SK-N-SH (cell line): ENCODE measurements around the gene GDPD4. TPM values are rescaled to one million over a fixed set of nuclear protein-coding genes. Genes with fewer than 3 reads are reported as not detected.

Source experiments
- CTCF ChIA-PET: fragments of 300-600, 350-600 bp; formaldehyde crosslinking; extraction: SDS; loops from one replicate; lab custom pipeline; 2021; lab: Yijun Ruan, JAX
- POLR2A ChIA-PET: fragments of 350-600 bp; sonication (Branson Sonifier 250); formaldehyde crosslinking; extraction: SDS; loops from one replicate; lab custom pipeline; 2020; ENCODE audit warnings: antibody characterized with exemption, inconsistent platforms; lab: Yijun Ruan, JAX
- DNase-seq: peaks from one replicate; pipeline ENCODE4 v3.0.0; 2012
- H2AFZ ChIP-seq: fragments of 200-600 bp; sonication (generic); 2 replicates; pipeline ENCODE4 v1.8.1; 2016; ENCODE audit warnings: antibody characterized with exemption, mild to moderate bottlenecking, low read depth
- H3F3A ChIP-seq: fragments of 200-600 bp; sonication (generic); replicated peaks from 2 replicates; pipeline ENCODE3; 2016; ENCODE audit warnings: antibody characterized with exemption, mild to moderate bottlenecking; ENCODE audit not compliant: insufficient read depth
- H3K27ac ChIP-seq, 2 experiments: fragments of 200-500 bp in 1 of 2; fragments of 200-600 bp in 1 of 2; sonication (Bioruptor generic) in 1 of 2; sonication (generic), shearing (Covaris generic) in 1 of 2; 2 replicates each; pipeline versions ENCODE4 v1.5.1 to v1.6.1; 2014 to 2016; ENCODE audit warnings: low read depth in 2 of 2, inconsistent platforms in 1 of 2, low read length in 1 of 2, mild to moderate bottlenecking in 1 of 2, mixed read lengths in 1 of 2
- H3K27me3 ChIP-seq: fragments of 200-600 bp; sonication (generic), shearing (Covaris generic); 2 replicates; pipeline ENCODE4 v1.6.1; 2016; ENCODE audit warnings: mixed run types; ENCODE audit not compliant: insufficient read depth
- H3K36me3 ChIP-seq, 2 experiments: fragments of 200-500 bp in 1 of 2; fragments of 200-600 bp in 1 of 2; sonication (Bioruptor generic) in 1 of 2; sonication (generic) in 1 of 2; replicated peaks in 1 of 2; 2 replicates each; pipeline versions ENCODE3 to v1.5.1; 2014 to 2016; ENCODE audit warnings: low read length in 1 of 2, mild to moderate bottlenecking in 1 of 2; ENCODE audit not compliant: insufficient read depth in 2 of 2, control insufficient read depth in 1 of 2
- H3K4me1 ChIP-seq, 2 experiments: fragments of 200-500 bp in 1 of 2; fragments of 200-600 bp in 1 of 2; sonication (Bioruptor generic) in 1 of 2; sonication (generic), shearing (Covaris generic) in 1 of 2; 2 replicates each; pipeline versions ENCODE4 v1.5.1 to v1.6.1; 2014 to 2016; ENCODE audit warnings: low read depth in 1 of 2, low read length in 1 of 2, mixed run types in 1 of 2; ENCODE audit not compliant: insufficient read depth in 2 of 2, control insufficient read depth in 1 of 2
- H3K4me2 ChIP-seq: fragments of 200-600 bp; sonication (generic), shearing (Covaris generic); 2 replicates; pipeline ENCODE4 v1.6.1; 2017; ENCODE audit warnings: mixed run types
- H3K4me3 ChIP-seq, 2 experiments: fragments of 200-500 bp in 1 of 2; fragments of 200-600 bp in 1 of 2; sonication (Bioruptor generic) in 1 of 2; sonication (generic), shearing (Covaris generic) in 1 of 2; 2 replicates each; pipeline versions ENCODE4 v1.5.1 to v1.8.1; 2014 to 2016; ENCODE audit warnings: low read depth in 2 of 2, inconsistent platforms in 1 of 2, low read length in 1 of 2, mild to moderate bottlenecking in 1 of 2, mixed read lengths in 1 of 2, moderate library complexity in 1 of 2
- H3K79me2 ChIP-seq: fragments of 200-600 bp; sonication (generic); 2 replicates; pipeline ENCODE4 v1.8.1; 2017; ENCODE audit warnings: mild to moderate bottlenecking; ENCODE audit not compliant: insufficient read depth
- H3K9ac ChIP-seq: fragments of 200-600 bp; sonication (generic); 2 replicates; pipeline ENCODE4 v1.6.1; 2017; ENCODE audit warnings: mixed run types
- H3K9me2 ChIP-seq: fragments of 200-600 bp; sonication (generic); 2 replicates; pipeline ENCODE4 v1.6.1; 2017; ENCODE audit warnings: mixed run types
- H3K9me3 ChIP-seq: fragments of 200-600 bp; sonication (generic); 2 replicates; pipeline ENCODE4 v1.6.1; 2017; ENCODE audit warnings: mixed run types, mild to moderate bottlenecking, moderate library complexity
- H4K20me1 ChIP-seq: fragments of 200-600 bp; sonication (generic); 2 replicates; pipeline ENCODE4 v1.6.1; 2017; ENCODE audit warnings: mild to moderate bottlenecking, mixed run types; ENCODE audit not compliant: insufficient read depth
- CTCF ChIP-seq: fragments of 200-600 bp; sonication (generic); IDR thresholded peaks from 2 replicates; pipeline ENCODE4 v1.6.1; 2017; ENCODE audit warnings: antibody characterized with exemption, mild to moderate bottlenecking, moderate library complexity
- FOSL2 ChIP-seq: IDR thresholded peaks from 2 replicates; pipeline ENCODE4 v1.4.0; 2012; ENCODE audit warnings: low read depth, mild to moderate bottlenecking, moderate library complexity, borderline replicate concordance
- GABPA ChIP-seq: IDR thresholded peaks from 2 replicates; pipeline ENCODE4 v1.4.0; 2012; ENCODE audit warnings: low read depth, mild to moderate bottlenecking
- JUND ChIP-seq: IDR thresholded peaks from 2 replicates; pipeline ENCODE4 v1.4.0; 2012
- MEF2A ChIP-seq: IDR thresholded peaks from 2 replicates; pipeline ENCODE4 v1.4.0; 2012; ENCODE audit warnings: low read depth, borderline replicate concordance
- MXI1 ChIP-seq: IDR thresholded peaks from 2 replicates; pipeline ENCODE4 v1.6.1; 2012; ENCODE audit warnings: mild to moderate bottlenecking, low read depth, low read length, improper control_type of control experiment
- NRF1 ChIP-seq: IDR thresholded peaks from 2 replicates; pipeline ENCODE4 v1.6.1; 2012; ENCODE audit warnings: low read depth, mild to moderate bottlenecking, low read length
- RAD21 ChIP-seq: IDR thresholded peaks from 2 replicates; pipeline ENCODE4 v1.6.1; 2012; ENCODE audit warnings: mild to moderate bottlenecking, low read length
- RCOR1 ChIP-seq: fragments of 150-350 bp; IDR thresholded peaks from 2 replicates; pipeline ENCODE4 v1.6.1; 2017; ENCODE audit warnings: antibody characterized with exemption, low read length
- RFX5 ChIP-seq: IDR thresholded peaks from 2 replicates; pipeline ENCODE4 v1.6.1; 2012; ENCODE audit warnings: mild to moderate bottlenecking, improper control_type of control experiment, low read length
- RXRA ChIP-seq: IDR thresholded peaks from 2 replicates; pipeline ENCODE4 v1.4.0; 2012; ENCODE audit warnings: low read depth, mild to moderate bottlenecking, borderline replicate concordance
- SIN3A ChIP-seq: IDR thresholded peaks from 2 replicates; pipeline ENCODE4 v1.6.1; 2012; ENCODE audit warnings: low read depth, mild to moderate bottlenecking, low read length, moderate library complexity, borderline replicate concordance
- SMC3 ChIP-seq: IDR thresholded peaks from 2 replicates; pipeline ENCODE4 v1.6.1; 2012; ENCODE audit warnings: low read depth, low read length, improper control_type of control experiment
- TAF1 ChIP-seq: IDR thresholded peaks from 2 replicates; pipeline ENCODE4 v1.6.1; 2012; ENCODE audit warnings: low read depth, mild to moderate bottlenecking, low read length, moderate library complexity, borderline replicate concordance
- TEAD4 ChIP-seq: IDR thresholded peaks from 2 replicates; pipeline ENCODE4 v1.4.0; 2012; ENCODE audit warnings: mild to moderate bottlenecking, borderline replicate concordance; ENCODE audit not compliant: insufficient read depth
- ZBTB33 ChIP-seq: IDR thresholded peaks from 2 replicates; pipeline ENCODE4 v1.4.0; 2012; ENCODE audit warnings: low read depth, borderline replicate concordance
- WGBS: methylation state at CpG from one replicate; pipeline ENCODE4 v1.1.6; 2017; ENCODE audit warnings: low lambda C conversion rate; 5-methylcytosine and 5-hydroxymethylcytosine counted together
- polyA plus RNA-seq, 3 experiments: library from polyadenylated mRNA; depleted of rRNA; stranded (reverse); fragments of >200 nt; gene quantifications; 2 replicates each; pipeline ENCODE4 v1.2.3, GENCODE V29; 2012

The GDPD4 gene
- polyA plus RNA-seq, 1 of the 3 experiments (the other 2 are of a cell fraction): not detected

- H3K4me3 ChIP-seq: no peak overlapping the region
- H3K27me3 ChIP-seq: no peaks in the 10 kb centered on the region
Observed at GRCh38 chr11:77201991-77202841, 99.3 kb downstream of the GDPD4 start.

GRCh38 chr11:77201370-77201769 is 100.1 kb downstream of the GDPD4 start:
- Histone ChIP-seq H3K4me1 (no peaks in the 10 kb centered on the region), H3K4me3 (no peak overlapping the region), H3K27ac (no peak overlapping the region), H3K9ac (no peak overlapping the region), H3K79me2 (no peaks in the 10 kb centered on the region), H3K36me3 (no peaks in the 10 kb centered on the region), H3K9me2 (no peaks in the 10 kb centered on the region), H3K9me3 (no peaks in the 10 kb centered on the region), H2AFZ (no peak overlapping the region), H3K27me3 (no peaks in the 10 kb centered on the region), H4K20me1 (no peaks in the 10 kb centered on the region), H3F3A (no peaks in the 10 kb centered on the region), H3K4me2 (no peak overlapping the region)
- WGBS: 92% methylated on average over 3 of the region's 11 CpGs
- ChIA-PET CTCF (interaction anchor here (2.3 kb wide), 1 partner anchor 347 kb away, joined by 10 read pairs; no protein-coding TSS in a partner anchor), POLR2A (no interaction called here)
- no peak for TF ChIP-seq JUND
- TF ChIP-seq GABPA: no peak
- no peak for DNase-seq

More at GRCh38 chr11:77201991-77202841, 99.3 kb downstream of the GDPD4 start:
- H3K9ac ChIP-seq: no peak overlapping the region
- H4K20me1 ChIP-seq: no peaks in the 10 kb centered on the region
- DNase-seq: no peak
- H3K9me3 ChIP-seq: no peaks in the 10 kb centered on the region
- no peak overlapping the region for H3K27ac ChIP-seq
- H3K36me3 ChIP-seq: no peaks in the 10 kb centered on the region
- no peaks in the 10 kb centered on the region for H3K4me1 ChIP-seq
- POLR2A ChIA-PET: no interaction called here
- H3K79me2 ChIP-seq: no peaks in the 10 kb centered on the region
- no peak overlapping the region for H3K4me2 ChIP-seq
- WGBS: 96% methylated on average over 4 of the region's 23 CpGs
- H3F3A ChIP-seq: no peaks in the 10 kb centered on the region
- TF ChIP-seq TEAD4 (no peak), CTCF (no peak), SIN3A (no peak)
- TF ChIP-seq, all 33 proteins: peak for 0
- no peaks in the 10 kb centered on the region for H3K9me2 ChIP-seq
- CTCF ChIA-PET: interaction anchor here (0.9 to 2.3 kb wide), 4 partner anchors 9 to 346 kb away, joined by 3 to 10 read pairs (median 8); no protein-coding TSS in a partner anchor
- H2AFZ ChIP-seq: no peak overlapping the region

- 79% methylated on average over 11 of the region's 12 CpGs for WGBS
- Histone ChIP-seq H2AFZ (no peak overlapping the region), H3K27me3 (no peaks in the 10 kb centered on the region), H3K4me3 (no peak overlapping the region), H3K36me3 (no peaks in the 10 kb centered on the region), H4K20me1 (no peaks in the 10 kb centered on the region), H3K27ac (no peak overlapping the region), H3K9ac (no peak overlapping the region), H3K4me1 (no peaks in the 10 kb centered on the region), H3K4me2 (no peak overlapping the region), H3K9me2 (no peaks in the 10 kb centered on the region), H3F3A (no peaks in the 10 kb centered on the region), H3K9me3 (no peaks in the 10 kb centered on the region), H3K79me2 (no peaks in the 10 kb centered on the region)
- POLR2A ChIA-PET: no interaction called here
- no peak for DNase-seq
- CTCF ChIA-PET: interaction anchor here (1.5 to 2.6 kb wide), 2 partner anchors 13 to 348 kb away, joined by 5 to 15 read pairs; no protein-coding TSS in a partner anchor
- TF ChIP-seq JUND (no peak), RFX5 (no peak), ZBTB33 (no peak), TAF1 (no peak), MXI1 (no peak), SMC3 (no peak), RAD21 (no peak), NRF1 (no peak), RXRA (no peak), RCOR1 (no peak), FOSL2 (no peak), MEF2A (no peak)
Observed at GRCh38 chr11:77200351-77201268, 100.9 kb downstream of the GDPD4 start.
